Measurements from ENCODE around the gene RCN2. TPM values are rescaled to one million over a fixed set of nuclear protein-coding genes. Genes with fewer than 3 reads are reported as not detected.
A peak's percentile ranks its signal among the peaks of the same experiment; 100 is the strongest.

The RCN2 gene
- total and polyA plus RNA-seq, 2 of the 8 experiments (the other 6 are each of a cell fraction or from before 2014, with no cell fraction given) = 65.6 to 137 TPM

DNA sequence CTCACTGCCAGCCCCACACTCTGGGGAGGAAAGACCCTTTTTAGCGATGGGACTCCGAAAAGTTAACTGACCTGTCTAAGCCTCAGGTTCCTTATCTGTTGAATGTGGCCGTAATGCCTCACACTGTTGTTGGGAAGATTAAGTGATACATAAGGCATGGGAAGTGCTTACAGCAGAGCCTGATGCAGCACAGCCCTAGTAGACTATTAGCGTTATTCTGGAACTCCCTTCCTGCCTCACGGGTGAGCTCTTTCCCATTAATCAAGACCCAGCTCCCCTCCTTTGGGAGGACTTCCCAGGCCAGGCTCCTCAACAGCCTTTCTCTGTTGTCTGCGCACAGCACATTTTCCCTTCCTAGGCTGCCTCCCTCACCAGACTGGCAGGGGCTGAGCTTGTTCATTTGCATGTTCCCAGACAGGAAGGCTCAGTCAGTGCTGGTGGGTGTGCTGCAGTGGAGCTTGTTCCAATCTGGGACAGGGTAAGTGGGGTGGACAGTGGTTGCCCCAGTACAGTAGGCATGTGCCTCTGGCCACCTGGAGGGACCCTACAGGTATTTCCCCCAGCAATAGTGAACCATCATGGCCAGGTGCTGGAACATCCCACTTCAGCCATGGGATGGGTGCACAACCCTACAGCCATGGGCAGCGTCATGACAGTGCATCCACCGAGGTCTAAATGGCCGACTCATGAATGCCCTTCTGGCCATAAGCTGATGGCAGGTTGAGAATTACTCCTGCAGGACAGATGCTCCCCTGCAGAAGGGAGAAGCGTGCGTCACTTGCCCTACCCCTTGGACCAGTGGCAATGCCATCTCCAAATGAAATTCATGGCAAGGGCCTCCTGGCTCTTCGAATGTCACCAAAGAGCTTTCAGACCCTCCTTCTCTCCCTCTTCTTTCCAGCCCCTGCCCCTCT, 57.6 kb downstream of the RCN2 start:
- Histone ChIP-seq H3K79me2 (ENCODE audit: control insufficient read depth in 1 of 2, insufficient read depth in 2 of 2, low read length in 2 of 2) (no peaks in the 10 kb centered on the region), H3K56ac (replicated peaks; ENCODE audit: insufficient read length, low read depth, low read length) (no peak overlapping the region), H3K4me2 (ENCODE audit: insufficient read depth in 1 of 2, low read depth in 2 of 2, low read length in 2 of 2) (no peak overlapping the region), H2BK5ac (ENCODE audit: low read depth, low read length) (no peak overlapping the region), H2BK15ac (ENCODE audit: low read length) (peak overlapping the region; percentile 98; the same call in 1 of the 2 replicates), H2AFZ (ENCODE audit: low read length) (peak overlapping the region; percentile 77; the same call in 1 of the 2 replicates), H2BK120ac (replicated peaks; ENCODE audit: low read depth, low read length) (no peak overlapping the region), H3K4me3 (ENCODE audit: extremely low read depth in 1 of 4, insufficient read depth in 2 of 4, low read depth in 3 of 4, low read length in 4 of 4) (no peak overlapping the region), H2BK20ac (ENCODE audit: low read length) (no peak overlapping the region), H3K18ac (ENCODE audit: extremely low read depth, low read length) (no peak overlapping the region), H3K23ac (ENCODE audit: insufficient read length) (no peak overlapping the region), H3K23me2 (ENCODE audit: low read depth, low read length) (no peaks in the 10 kb centered on the region), H3K36me3 (ENCODE audit: control insufficient read depth in 2 of 4, insufficient read depth in 4 of 4, low read length in 3 of 4) (no peaks in the 10 kb centered on the region), H3K27ac (ENCODE audit: low read depth, low read length) (no peak overlapping the region), H3K9ac (replicated peaks in 1 of 4; ENCODE audit: extremely low read depth in 1 of 4, low read depth in 3 of 4, low read length in 3 of 4) (no peak overlapping the region), H2BK12ac (ENCODE audit: low read depth, low read length) (no peak overlapping the region; the same call in 1 of the 2 replicates), H3K14ac (ENCODE audit: insufficient read length) (no peak overlapping the region), H2AK5ac (ENCODE audit: low read depth, low read length) (no peak overlapping the region), H3K79me1 (ENCODE audit: low read depth, low read length) (no peaks in the 10 kb centered on the region), H3K9me3 (ENCODE audit: insufficient read depth in 2 of 2, low read depth in 1 of 2, low read length in 1 of 2) (no peaks in the 10 kb centered on the region), H4K20me1 (replicated peaks in 1 of 2; ENCODE audit: control insufficient read depth in 1 of 2, insufficient read depth in 2 of 2, low read length in 2 of 2) (no peaks in the 10 kb centered on the region), H3K4me1 (replicated peaks in 1 of 4; ENCODE audit: control insufficient read depth in 3 of 4, insufficient read depth in 4 of 4, low read length in 3 of 4) (0 out of 7 replicates have a peak, but pooled peaks cover 0 to 2% (median 0%) of the 10 kb centered on the region in 4 experiments), H3K4ac (replicated peaks; ENCODE audit: insufficient read length, low read depth, low read length) (no peak overlapping the region), H4K5ac (ENCODE audit: insufficient read length, low read depth, low read length) (no peak overlapping the region), H4K8ac (ENCODE audit: extremely low read depth, insufficient read depth, low read length) (no peak overlapping the region; the same call in 1 of the 2 replicates), H3K27me3 (replicated peaks in 1 of 4; ENCODE audit: control insufficient read depth in 3 of 4, extremely low read depth in 1 of 4, insufficient read depth in 3 of 4, low read length in 3 of 4) (no peaks in the 10 kb centered on the region; a peak in 1 of 7 replicates), H4K91ac (replicated peaks; ENCODE audit: insufficient read length, low read length) (no peak overlapping the region)
- ChIA-PET CTCF (ENCODE audit: partially characterized antibody) (interaction anchor here (0.6 to 1.8 kb wide), 7 partner anchors 11 to 105 kb away, joined by 3 to 6 read pairs (median 3); no protein-coding TSS in a partner anchor), POLR2A (ENCODE audit: partially characterized antibody) (interaction anchor here (0.5 kb wide), 1 partner anchor 39 kb away, joined by 3 read pairs; no protein-coding TSS in a partner anchor)
- DNase-seq (ENCODE audit: low read depth in 1 of 2, low spot score in 2 of 2) (no peak), FAIRE-seq (no peak)
- TF ChIP-seq, protein P1, sequence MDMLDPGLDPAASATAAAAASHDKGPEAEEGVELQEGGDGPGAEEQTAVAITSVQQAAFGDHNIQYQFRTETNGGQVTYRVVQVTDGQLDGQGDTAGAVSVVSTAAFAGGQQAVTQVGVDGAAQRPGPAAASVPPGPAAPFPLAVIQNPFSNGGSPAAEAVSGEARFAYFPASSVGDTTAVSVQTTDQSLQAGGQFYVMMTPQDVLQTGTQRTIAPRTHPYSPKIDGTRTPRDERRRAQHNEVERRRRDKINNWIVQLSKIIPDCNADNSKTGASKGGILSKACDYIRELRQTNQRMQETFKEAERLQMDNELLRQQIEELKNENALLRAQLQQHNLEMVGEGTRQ (IDR thresholded peaks at IDR 0.05; ENCODE audit: low read length) = no peak
- TF ChIP-seq, protein P2, sequence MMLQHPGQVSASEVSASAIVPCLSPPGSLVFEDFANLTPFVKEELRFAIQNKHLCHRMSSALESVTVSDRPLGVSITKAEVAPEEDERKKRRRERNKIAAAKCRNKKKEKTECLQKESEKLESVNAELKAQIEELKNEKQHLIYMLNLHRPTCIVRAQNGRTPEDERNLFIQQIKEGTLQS (IDR thresholded peaks at IDR 0.05; ENCODE audit: insufficient read depth, low read depth, low read length) = no peak
- TF ChIP-seq KDM5A (IDR thresholded peaks at IDR 0.05; ENCODE audit: low read length) = no peak
- no peak for TF ChIP-seq SIX5 (IDR thresholded peaks at IDR 0.05; ENCODE audit: low read depth, low read length)
- TF ChIP-seq TEAD4 (IDR thresholded peaks at IDR 0.05; ENCODE audit: low read depth, low read length) = no peak
- TF ChIP-seq RAD21 (IDR thresholded peaks at IDR 0.05 in 1 of 2, conservative IDR thresholded peaks at IDR 0.05 in 1 of 2; ENCODE audit: low read depth in 2 of 2, low read length in 2 of 2) = no peak
- no peak for TF ChIP-seq CREB1 (IDR thresholded peaks at IDR 0.05)
- WGBS, 2 experiments (ENCODE audit: extremely low coverage in 1 of 2, insufficient coverage in 1 of 2, insufficient read length in 1 of 2, insufficient replicate concordance in 2 of 2, low coverage in 1 of 2, low lambda C conversion rate in 2 of 2, missing lambda C conversion rate in 1 of 2) = 89% methylated on average over 12 of the region's 12 CpGs; no CpG with 5 or more reads in 1 of the 2 experiments

Measured in H1 (cell line).